Measurements from ENCODE around the gene SIAH1.
A peak's percentile ranks its signal among the peaks of the same experiment; 100 is the strongest.
"Not testable (repeated sequence)": the region's sequence is repeated elsewhere in the genome, so short reads cannot be mapped to it uniquely, and the experiment has no call there.

SIAH1 gene

DNA sequence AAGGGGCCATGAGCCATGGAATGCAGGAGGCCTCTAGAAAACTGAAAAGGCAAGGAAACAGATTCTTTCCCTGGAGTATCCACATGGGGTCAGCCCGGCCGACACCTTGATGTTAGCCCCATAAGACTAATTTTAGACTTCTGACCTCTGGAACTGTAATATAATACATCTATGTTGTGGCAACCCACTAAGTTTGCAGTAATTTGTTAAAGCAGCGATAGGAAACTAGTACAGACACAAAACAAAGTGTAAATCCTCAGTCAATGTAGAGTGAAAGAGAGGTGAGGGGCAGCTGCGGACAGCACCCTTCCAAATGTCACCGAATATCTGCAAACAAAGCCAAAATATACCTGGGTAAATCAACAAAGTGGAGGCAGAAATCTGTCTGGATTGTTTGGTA, 7.2 kb upstream of the SIAH1 start:
- DNase-seq, result no peak

DNA sequence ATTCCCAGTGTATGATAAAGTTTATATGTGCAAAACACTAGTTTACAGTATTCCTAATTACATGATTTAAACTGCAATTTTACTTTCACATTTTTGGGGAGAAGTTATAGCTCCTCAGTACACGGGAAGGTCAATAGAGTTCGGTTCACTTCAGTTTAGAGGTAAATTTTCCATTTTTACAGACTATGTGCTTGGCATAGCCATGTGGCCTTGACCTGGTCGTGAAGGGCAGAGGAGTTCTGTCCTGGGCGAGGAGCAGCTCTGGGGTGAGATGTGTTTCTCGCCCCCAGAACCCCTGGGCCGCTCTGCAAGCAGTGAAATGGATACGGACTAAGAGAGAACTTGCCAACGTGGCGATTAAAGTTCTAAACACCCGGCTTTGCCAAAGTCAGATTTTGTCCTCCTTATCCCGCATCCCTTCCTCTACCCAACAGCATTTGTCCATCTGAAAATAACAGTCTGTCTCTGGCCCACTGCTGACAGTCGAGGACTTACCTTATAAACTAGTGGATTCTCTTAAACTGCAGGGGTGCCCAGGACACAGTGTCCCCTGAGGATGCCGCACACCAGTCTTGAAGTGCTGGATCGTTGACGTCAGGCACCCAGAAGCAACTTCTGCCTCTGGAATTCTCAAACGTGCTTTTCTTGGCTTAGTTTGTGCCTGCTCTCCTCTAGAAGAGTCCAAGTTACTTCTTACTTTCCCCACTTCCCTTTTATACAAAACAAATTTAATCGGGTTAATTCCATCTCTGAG, 1.5 kb upstream of the SIAH1 start:
- no peak for DNase-seq

DNA sequence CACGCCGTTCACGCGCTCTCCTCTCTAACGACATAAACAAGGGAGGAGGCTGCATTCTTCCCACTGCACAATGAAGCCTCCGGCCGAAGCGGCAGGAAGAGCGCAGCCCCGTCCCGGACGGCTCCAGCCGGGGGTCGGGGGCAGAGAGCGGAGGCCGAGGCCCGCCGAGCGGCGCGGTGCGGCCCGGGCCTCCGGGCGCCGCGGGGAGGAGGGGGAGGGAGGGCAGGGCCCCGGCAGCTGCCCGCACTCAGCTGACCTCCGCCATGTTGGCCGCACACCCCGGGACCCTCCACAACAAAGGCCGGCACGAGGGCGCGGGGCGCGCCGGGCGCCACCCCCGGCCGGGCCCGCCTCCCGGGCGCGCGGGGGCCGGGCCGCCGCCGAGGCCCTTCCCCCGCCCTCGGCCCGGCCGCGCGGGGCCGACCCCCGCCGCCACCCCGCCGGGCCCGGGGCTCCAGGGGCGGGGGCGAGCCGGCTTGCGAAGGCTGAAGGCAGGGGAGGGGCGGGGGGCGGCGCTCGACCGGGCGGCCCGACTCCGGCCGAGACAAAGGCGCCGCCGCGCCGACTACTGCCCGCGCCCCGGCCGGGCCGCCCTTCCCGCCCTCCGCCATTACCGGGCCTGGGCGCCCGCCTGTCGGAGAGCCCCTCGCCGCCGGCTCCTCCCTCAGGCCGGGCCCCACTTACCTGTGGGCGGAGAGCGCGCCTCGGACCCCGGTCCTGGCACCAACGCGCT, 527 bp downstream of the SIAH1 start:
- peak; percentile 72 for DNase-seq

DNA sequence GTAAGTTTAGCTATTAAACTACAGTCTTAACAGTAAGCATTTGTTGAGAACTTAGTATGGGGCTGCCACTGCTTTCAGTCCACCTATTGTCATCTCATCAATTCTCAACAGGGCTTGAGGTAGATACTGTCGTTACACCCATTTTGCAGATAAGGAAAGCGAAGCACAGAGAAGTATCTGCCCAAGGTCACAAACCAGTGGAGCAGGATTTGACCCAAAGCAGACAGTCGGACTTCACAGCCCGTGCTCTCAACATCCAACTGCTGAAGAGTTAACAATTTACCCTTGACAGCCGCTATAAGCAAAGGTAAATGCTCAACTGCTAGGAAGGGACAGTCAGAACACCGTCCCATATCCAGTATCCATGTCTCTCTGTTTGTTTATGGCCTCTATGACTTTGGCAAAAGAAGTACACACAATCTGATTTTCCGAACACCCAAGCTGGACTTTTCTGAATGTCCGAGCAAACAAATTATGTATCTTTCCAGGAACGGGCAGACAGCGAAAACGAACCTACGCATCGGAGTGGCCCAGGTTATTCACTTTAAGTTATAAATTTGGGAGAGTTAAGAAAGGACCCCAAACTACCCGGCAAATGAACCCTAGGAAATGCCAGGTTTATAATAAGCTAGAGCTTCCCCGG, 1.2 kb downstream of the SIAH1 start:
- peak; percentile 4 for DNase-seq

DNA sequence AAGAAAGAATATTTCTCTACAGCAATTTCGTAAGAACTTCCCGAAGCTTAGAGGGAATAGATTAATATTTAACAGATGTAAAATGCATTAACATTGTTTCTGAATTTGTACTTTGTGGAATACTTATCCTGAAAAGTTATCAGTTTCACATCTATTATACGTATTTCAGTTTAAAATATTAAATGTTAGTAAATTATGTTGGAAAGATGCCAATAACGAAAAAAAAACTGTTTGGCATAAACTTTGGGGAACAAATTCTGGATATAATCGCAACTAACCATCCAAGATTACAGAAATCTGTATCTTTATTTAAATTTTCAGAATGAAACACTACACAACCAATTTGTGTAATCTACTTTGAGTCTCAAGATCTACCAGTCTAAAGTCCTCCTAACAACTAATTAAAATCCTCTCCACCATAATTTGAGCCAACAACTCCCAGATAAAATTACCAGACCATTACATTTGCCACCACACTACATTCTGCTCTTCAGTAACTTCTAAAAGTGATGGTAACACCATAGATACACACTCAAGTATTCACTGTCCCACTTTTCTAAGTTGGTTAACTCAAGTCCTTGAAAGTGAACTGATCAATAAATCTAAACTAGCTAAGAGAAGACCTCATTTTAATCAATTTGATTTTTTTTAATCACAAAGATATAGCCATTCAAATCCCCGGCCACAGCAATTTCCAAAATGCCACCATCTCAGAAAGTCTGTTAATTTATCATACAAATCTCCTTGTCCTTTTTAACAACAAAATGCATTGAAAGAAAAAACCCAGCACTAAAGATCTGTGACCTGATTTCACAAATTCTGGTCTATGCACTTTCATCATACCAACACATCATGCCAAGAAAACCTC, 2.0 kb downstream of the SIAH1 start:
- DNase-seq, result no peak

DNA sequence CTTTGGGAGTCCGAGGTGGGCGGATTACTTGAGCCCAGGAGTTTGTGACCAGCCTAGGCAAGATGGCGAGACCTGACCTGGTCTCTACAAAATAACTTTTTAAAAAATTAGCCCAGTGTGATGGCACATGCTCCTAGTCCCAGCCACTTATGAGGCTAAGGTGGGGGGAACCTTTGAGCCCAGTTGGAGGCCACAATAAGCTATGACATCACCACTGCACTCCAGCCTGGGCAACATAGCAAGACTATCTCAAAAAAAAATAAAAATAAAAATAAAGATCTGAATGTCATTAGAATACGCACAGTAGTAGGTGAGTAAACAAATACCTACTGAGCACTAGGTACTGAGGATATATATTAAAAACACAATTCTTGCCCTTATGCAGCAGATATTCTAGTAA, 3.1 kb downstream of the SIAH1 start:
- no peak for DNase-seq

DNA sequence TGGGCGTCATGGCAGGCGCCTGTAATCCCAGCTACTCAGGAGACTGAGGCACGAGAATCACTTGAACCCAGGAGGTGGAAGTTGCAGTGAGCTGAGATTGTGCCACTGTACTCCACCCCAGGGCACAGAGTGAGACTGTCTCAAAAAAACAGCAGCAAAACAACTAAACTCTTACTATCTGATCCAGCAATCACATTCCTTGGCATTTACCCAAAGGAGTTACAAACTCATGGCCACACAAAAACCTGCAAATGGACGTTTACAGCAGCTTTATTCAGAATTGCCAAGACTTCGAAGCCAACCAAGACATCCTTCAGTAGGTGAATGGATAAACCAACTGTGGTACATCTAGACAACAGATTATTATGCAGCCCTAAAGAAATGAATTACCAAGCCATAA, 4.0 kb downstream of the SIAH1 start:
- DNase-seq, result no peak

DNA sequence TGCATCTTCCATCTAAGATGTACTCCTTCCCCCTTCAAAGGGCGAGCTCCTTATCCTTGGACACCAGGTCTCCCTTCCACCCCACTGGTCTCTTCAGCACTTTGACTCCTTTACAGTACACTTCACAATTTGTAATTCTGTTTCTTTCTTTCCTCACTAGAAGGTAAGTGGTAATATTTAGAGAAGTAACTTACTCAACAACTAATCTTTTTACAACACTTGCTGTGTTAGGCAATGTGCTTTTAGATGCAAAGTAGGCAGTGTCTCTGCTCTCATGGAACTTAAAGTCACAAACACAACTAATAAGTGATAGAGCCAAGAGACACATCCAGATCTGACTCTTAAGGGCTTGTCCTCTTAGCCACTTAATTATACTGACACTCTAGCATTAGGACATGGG, 6.4 kb downstream of the SIAH1 start:
- no peak for DNase-seq

DNA sequence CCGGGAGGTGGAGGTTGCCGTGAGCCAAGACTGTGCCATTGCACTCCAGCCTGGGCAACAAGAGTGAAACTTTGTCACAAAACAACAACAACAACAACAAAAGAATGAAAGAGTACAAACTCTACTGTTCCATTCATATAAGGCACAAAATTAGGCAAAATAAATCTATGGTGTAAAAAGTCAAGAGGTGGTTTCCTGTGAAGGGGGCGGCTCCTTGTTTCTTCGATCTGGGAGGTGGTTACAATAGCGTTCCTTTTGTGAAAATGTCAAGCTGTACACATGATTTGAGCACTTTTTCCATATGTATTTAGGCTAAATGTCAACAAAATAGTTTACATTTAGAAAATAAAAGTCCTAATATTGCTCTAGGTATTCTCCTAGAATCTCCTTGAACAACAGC, 6.9 kb downstream of the SIAH1 start:
- no peak for DNase-seq

DNA sequence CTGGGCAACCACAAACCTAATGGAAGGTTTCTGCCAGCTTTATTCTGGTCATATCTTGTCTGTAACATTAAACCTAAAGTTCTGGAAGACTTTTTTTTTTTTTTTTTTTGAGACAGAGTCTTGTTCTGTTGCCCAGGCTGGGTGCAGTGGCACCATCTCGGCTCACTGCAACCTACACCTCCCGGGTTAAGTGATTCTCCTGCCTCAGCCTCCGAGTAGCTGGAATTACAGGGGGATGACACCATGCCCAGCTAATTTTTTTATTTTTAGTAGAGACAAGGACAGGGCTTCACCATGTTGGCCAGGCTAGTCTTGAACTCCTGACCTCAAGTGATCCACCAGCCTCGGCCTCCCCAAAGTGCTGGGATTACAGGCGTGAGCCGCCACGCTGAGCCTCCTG, 7.9 kb downstream of the SIAH1 start:
- DNase-seq, result not testable (repeated sequence)

DNA sequence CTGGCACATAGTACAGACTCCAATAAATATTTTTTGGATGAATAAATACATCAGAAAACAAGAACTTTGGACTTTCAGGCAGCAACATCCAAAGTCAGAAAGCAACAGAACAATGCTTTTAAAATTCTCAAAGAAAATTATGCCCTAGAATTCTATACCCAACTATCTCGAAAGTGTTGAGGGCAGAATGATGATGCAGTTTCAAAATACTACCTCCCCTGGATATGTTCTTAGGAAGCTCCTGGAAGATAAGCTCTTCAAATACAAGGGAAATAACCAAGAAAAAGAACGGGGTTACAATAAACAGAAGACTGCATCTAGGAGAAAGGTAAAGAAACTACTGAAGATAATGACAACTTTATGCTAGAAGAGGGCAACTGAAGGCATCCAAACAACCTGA, 11.0 kb downstream of the SIAH1 start:
- no peak for DNase-seq

DNA sequence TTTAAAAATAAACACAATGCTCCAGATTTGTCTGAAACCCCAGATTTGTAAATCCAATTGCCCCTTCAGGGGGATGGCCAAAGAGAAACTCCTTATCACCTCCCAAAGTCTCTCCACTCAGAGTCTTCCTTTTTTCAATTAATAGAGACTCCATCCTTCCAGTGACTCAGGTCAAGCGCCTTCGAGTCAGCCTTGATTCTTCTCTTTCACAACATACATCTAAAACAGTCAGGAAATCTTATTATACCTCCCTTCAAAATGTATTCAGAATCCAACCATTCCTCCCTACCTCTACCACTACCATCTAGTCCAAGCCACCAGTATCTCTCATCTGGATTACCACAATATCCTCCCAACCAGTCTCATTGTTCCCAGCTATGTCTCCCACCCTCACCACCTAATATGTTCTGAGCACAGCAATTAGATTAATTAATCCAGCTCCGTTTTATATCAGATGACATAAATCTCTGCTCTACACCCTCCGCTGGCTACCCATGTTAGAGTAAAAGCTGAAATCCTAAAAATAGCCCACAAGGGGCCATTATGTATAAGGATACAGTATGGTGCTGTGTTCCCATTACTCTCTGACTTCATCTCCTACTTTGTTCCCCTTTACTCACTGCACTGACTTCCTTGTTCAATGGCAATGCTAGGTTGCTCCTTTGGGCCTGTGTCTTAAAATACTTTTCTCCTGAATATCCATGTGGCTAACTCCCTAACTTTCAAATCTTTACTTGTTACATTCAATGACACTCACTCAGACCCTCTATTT, 11.8 kb downstream of the SIAH1 start:
- no peak for DNase-seq

DNA sequence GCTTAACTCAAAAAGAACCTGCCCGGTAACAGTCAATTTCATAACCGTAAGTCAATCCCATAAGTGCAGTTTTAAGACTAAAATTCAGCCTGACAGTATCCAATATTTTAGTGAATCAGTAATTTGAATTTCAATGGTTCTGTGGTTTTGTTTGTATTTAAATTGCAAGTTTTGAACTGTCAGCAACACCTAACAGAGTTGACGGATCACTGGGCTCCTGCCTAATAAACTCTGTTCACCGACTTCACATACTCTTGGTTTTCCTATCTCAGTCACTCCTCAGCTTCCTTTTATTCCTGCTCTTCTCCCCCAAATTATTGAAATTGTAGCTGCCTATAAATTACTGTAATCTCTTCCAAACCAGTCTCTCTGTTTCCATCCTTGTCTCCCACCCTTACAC, 12.5 kb downstream of the SIAH1 start:
- no peak for DNase-seq

DNA sequence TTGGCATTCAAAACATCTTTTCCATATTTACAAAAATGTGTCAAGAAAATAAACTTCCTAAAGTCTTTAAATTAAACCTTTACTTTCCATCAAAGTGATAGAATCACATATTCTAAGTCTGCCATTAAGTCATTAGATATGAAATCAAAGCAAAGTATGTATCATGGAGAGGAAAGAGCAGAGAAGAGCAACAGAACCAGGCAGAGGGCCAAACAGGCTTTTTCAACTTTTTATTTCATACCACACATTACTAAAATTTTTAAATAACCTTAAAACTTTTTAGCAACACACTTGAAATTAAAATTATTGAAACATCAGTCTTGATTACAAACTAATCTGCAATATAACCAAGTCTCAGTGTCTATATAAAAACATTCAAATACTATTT, 13.8 kb downstream of the SIAH1 start:
- no peak for DNase-seq

DNA sequence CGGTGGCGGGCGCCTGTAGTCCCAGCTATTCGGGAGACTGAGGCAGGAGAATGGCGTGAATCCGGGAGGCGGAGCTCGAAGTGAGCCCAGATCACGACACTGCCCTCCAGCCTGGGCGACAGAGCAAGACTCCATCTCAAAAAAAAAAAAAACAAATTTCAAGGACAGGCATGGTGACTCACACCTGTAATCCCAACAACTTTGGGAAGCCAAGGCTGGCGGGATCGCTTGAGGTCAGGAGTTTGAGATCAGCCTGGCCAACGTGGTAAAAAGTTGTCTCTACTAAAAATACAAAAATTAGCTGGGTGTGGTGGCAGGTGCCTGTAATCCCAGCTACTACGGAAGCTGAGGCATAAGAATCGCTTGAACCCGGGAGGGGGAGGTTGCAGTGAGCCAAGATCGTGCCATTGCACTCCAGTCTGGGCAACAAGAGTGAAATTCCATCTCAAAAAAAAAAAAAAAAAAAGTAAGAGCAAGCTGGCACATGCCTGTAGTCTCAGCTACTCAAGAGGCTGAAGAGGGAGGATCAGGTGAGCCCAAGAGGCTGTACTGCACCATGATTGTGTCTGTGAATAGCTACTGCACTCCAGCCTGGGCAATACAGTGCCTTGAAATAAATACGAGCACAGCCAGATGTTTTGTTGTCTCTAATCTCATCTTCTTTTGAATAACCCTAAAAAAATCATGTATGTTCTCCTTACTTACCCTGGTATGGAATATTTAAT, 14.4 kb downstream of the SIAH1 start:
- DNase-seq, result not testable (repeated sequence)

DNA sequence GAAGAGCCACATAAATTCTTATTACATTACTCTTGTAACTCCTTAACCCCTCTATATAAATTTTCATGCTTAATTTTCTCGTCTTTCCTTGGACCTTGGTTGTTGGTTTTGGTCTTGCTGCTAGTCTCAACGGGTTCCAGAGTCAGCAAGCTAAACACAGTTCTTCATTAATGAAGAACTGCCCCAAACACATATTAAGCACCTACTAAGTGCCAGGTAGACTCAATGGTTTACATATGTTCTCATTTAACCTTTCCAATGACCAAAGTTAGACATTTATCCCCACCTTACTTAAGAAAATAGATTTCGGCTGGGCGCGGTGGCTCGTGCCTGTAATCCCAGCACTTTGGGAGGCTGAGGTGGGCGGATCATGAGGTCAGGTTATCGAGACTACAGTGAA, 15.0 kb downstream of the SIAH1 start:
- no peak for DNase-seq

DNA sequence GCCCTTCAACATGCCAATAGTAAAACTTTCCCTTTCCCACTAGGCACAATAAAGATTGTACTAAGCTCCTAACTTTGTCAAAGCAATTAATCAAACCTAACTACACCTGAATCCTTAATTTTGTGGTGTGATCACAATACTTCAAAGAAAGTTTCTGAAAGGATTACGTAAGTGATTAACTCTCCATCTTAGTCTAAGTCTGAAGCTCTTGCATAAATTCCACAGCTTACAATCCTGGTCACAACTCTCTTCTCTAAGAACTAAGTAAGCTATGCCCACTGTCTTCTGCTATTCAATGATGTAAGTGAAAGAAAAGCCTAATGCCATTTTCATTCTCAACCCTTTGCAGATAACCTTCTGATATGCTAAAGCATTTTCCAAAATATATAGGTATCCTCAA, 15.4 kb downstream of the SIAH1 start:
- DNase-seq, result no peak

DNA sequence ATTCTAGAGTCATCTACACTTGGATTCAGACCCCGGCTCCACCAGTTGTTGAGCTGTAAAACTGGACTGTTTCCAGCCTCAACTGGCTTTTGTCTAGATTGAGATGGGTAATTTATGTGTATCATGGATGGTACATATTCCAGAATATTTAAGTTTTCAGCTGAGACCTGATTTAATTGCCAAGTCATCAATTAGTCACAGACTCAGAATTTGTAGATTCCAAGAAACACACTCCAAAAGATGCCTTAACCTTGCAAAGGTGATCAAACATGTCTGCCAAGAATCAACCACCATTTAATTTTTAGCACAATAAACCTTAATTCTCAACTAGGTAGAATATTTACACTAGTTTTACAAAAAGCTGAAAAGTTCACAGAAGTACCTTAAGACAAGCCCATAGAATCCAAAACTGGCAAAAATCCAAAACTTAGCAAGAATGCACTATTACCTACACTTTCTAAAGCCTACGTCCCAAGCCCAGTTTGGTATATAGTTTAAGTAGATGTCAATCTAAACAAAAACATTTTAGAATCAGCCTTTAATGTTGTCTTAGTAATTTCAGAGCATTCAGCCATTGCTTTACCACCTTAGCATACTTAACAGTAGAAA, 17.7 kb downstream of the SIAH1 start:
- DNase-seq, result no peak

DNA sequence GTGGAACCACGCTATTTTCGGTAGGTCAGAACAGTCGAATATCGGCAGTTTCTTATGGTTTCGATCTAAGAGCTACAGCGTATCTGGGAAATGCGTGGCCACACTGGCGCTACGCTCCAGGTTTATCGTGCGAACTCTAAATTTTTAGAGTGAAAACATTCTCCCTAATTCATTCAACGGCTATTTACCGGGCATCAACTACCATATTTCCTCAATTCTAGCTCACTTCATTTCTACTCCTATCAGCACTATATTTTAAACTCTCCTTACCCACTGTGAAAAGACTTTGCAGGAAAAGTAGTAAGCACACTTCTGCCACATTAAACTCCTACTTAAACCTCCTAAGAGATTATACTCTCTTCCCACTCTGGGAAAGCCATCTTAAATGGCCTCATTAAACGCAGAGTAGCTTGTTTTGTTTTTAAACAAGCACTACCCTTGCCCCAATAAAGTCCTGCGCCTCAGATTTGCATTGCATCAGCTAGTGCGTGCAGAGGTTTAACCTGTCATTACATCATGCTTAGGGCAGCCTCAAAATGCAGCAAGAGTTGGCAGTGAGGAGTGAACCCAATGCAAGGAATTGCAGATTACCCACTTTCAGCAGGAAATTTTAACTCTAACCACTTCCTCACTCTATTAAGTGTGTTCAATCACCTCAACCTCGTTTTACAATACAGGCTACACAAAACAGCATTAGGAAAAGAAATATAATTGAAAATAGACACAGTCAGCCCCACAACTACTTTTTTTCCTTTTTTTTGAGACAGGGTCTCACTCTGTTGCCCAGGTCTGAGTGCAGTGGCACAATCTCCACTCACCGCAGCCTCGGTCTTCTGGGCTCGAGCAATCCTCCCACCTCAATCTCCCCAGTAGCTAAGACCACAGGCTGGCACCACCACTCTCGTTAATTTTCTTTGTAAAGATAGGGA, 18.8 kb downstream of the SIAH1 start:
- DNase-seq, result no peak

DNA sequence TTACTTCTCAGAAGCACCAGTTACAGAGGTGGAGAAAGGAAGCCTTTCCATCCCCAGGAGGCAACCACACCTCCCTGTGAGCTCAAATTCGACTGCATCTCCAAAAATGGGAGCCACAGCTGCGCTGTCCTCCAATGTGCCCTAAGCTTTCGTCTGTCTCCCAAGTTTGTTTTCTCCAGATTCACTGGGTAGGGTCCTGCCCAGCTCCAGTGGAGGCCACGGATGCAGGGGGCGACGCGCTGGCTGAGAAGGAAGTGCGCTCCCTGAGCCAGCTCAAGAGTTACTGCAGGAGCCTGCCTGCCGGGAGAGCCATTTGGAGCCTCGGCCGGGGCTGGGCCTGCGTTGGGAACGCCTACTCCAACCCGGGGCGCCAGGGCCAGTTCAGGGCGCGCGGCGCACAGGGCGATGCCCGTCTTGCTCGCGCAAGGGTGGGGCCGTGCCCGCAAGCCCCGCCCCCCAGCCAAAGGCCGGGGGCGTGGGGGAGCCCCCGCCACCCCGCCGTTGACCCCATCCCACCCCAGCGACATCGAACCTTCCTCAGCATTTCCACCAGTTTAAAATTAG, 19.5 kb downstream of the SIAH1 start:
- DNase-seq, result peak; percentile 67
